Panc1 (cell line): Measurements from ENCODE around the gene INF2.

Source experiments
- CTCF ChIP-seq: fragments of 450-650 bp; IDR thresholded peaks from 2 replicates; pipeline ENCODE4 v1.5.1; 2017; ENCODE audit warnings: mild to moderate bottlenecking
- POLR2AphosphoS5 ChIP-seq: IDR thresholded peaks from 2 replicates; pipeline ENCODE4 v1.6.1; 2012; ENCODE audit warnings: mild to moderate bottlenecking, low read depth, low read length, moderate library complexity
- REST ChIP-seq, 2 experiments: IDR thresholded peaks; 2 replicates each; pipeline ENCODE4 v1.6.1; 2011 to 2012; ENCODE audit warnings: low read depth in 2 of 2, control low read depth in 1 of 2, low read length in 1 of 2, mild to moderate bottlenecking in 1 of 2, moderate library complexity in 1 of 2; ENCODE audit not compliant: insufficient read depth in 1 of 2
- SIN3A ChIP-seq: IDR thresholded peaks from 2 replicates; pipeline ENCODE4 v1.6.1; 2012; ENCODE audit warnings: low read depth, mild to moderate bottlenecking, low read length, moderate library complexity, borderline replicate concordance; ENCODE audit not compliant: insufficient read depth
- TCF7L2 ChIP-seq: IDR thresholded peaks from 2 replicates; pipeline ENCODE4 v1.6.1; 2011; ENCODE audit warnings: mild to moderate bottlenecking, low read depth, low read length, inconsistent platforms

- TF ChIP-seq CTCF (no peak), REST (IDR thresholded peaks at IDR 0.05; ENCODE audit: insufficient read depth in 1 of 2, low read depth in 2 of 2, low read length in 1 of 2) (no peak), POLR2AphosphoS5 (no peak), TCF7L2 (no peak), SIN3A (no peak)
Observed at GRCh38 chr14:104696671-104697316, 7.4 kb downstream of the INF2 start.
